Fibroblast of the aortic adventitia (primary cell): ENCODE results near the gene ENTPD8. TPM values are rescaled to one million over a fixed set of nuclear protein-coding genes. Genes with fewer than 3 reads are reported as not detected.

Experiments
- DNase-seq: peaks from one replicate; pipeline ENCODE4 v3.0.0-alpha.2; 2010; ENCODE audit warnings: low read depth
- H3K4me3 ChIP-seq: 2 replicates; pipeline ENCODE4 v1.5.1; 2011; ENCODE audit warnings: low read depth, mild to moderate bottlenecking, control low read depth, low read length, moderate library complexity
- total RNA-seq: library from RNA; depleted of rRNA; stranded (reverse); fragments of >200 nt; gene quantifications from 2 replicates; pipeline ENCODE4 v1.2.3, GENCODE V29; 2012; ENCODE audit warnings: low replicate concordance
- TF ChIP-seq, protein P1 (sequence below): IDR thresholded peaks from 2 replicates; pipeline ENCODE4 v1.5.1; 2011; ENCODE audit warnings: mild to moderate bottlenecking, low read length, control low read depth, inconsistent platforms; ENCODE audit not compliant: insufficient read depth

Gene ENTPD8
- total RNA-seq, 1 donor, result not detected

DNA sequence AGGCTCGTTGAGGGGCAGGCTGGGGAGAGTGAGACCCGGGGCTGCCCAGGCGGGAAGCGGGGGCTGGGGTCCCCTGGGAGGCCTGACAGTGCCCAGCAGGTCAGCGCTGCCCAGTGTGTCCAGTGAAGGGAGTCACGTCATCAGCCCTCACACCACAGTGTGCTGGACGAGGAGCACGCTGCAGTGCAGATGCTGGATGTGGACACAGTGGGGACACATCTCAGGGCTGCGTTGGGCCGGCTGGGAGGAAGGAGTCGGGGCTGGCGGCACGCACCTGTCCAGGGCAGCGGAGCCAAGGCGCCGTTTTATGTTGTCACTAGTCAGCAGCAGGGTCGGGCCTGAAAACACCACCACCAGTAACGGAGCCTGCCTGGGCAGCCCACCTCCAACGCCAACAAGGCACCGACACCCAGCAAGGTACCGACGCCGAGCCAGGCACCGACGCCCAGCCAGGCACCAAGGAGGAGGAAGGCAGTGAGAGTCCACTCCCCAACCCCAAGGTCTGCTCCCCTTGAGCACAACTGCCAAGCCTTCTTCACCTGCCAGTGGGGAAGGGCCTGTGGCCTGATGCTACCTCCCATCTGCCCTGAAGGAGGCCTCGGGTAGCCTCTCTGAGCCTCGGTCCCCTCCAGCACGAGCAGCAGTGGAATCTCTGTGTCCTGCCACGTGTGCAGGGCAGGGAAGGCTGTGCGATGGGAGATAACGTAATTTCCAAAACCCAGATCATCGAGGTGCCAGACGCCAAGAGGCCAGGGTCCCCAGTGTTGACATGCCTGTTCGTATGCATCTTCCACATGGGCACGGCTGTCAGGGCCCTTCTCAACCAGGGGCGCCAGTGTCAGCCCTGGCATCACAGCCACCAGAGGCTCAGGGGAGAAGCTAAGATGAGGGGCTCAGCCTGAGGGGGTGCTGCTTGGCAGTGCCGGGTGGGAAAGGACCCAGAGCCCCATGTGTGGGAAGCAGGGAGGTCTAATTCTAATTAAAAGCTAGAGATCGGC is 39.8 kb upstream of the ENTPD8 start:
- no peak for DNase-seq
- TF ChIP-seq, protein P1, sequence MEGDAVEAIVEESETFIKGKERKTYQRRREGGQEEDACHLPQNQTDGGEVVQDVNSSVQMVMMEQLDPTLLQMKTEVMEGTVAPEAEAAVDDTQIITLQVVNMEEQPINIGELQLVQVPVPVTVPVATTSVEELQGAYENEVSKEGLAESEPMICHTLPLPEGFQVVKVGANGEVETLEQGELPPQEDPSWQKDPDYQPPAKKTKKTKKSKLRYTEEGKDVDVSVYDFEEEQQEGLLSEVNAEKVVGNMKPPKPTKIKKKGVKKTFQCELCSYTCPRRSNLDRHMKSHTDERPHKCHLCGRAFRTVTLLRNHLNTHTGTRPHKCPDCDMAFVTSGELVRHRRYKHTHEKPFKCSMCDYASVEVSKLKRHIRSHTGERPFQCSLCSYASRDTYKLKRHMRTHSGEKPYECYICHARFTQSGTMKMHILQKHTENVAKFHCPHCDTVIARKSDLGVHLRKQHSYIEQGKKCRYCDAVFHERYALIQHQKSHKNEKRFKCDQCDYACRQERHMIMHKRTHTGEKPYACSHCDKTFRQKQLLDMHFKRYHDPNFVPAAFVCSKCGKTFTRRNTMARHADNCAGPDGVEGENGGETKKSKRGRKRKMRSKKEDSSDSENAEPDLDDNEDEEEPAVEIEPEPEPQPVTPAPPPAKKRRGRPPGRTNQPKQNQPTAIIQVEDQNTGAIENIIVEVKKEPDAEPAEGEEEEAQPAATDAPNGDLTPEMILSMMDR, result no peak
- H3K4me3 ChIP-seq, result no peak overlapping the region

DNA sequence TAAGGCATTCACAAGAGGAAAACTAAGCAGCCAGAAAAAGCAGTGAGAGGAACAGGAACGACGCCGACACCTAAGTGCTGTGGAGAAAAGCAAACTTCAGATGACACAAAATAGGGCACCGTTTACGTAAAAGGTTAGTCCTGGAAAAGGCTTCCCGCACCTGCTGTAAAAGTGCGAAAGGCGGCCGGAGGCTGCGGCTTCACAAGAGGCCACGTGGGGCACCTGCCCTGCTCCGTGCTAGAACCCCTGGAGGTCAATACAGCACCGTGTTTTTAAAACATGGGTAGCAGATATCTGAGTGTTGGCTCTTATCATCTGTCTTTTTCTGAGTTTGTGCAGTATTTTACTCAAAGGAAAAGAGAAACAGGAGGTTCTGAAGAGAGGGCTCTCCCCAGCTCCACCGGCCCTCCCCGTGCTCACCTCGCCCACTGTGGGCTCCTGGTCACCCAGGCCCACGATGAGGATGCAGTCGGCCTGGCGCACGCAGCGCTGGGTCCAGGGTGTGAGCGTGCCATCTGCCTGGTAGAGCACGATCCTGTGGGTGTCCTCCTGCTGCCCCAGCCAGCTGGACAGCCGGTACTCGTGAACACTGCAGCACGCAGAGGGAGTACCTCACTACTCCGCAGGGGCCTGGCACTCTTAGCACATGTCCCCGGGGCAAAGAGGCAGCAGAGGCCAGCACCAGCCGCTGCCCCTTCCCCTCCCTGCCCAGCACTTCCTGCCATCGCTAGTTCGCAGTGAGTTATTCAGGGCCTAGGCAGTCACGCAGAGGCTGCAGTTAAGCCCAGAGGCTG is 38.9 kb upstream of the ENTPD8 start:
- no peak overlapping the region for H3K4me3 ChIP-seq
- no peak for DNase-seq
- TF ChIP-seq, protein P1, result no peak

DNA sequence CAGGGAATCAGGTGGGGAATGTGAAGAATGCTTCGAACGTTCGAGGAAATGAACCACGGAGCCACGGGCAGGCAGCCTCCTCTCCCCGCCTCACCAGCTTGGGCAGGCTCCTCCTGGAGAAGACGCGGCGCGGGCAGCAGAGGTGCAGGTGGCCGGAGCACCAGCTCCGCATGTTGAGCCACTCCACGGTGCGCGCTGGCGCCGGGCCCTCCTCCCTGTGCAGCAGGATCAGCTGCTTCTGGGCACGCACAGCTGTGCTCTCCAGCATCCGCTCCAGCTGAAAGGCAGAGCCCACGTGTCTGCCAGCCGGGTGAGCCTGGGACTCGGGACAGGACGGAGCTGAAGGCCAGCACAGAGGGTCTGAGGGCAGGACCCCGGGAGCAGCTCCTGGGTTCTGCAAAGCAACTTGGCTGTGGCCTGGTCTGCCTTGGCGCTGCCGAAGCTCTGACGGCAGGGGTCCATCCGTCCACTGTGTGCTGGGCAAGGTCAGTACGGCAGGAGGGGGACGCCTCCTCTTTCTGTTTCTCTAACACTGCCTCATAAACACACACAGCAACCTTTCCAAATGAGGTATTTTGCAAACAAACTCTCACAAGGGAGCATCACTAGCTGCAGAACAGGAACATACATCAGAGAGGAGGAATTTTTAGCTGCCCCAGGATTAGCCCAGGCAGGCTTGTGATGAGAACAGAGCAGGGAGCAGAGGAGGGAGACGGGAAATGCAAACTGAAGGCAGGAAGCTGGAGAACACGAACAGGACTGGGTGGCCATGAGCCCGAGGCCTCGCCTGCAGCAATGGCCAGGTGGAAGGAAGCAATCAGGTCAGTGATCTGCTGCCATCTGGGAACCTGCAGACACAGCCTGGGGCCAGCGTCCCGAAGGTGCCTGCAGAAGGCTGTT is 38.1 kb upstream of the ENTPD8 start:
- H3K4me3 ChIP-seq, result no peak overlapping the region
- no peak for DNase-seq
- TF ChIP-seq, protein P1, result no peak

DNA sequence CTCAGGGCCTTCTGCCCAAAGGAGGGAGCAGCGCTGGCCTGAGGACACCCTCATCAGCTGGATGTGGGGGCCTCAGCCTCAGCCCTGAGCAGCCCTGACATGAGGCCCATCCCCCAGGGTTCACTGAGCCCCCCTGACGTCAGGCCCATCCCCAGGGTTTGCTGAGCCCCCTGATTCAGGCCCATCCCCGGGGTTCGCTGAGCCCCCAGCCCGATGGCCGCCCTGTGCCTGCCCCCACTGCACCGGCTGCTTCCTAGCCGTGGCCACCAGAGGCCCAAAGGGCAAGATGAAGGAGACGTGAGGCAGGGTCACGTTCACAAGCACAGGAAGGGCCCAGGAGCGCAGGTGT is 37.4 kb upstream of the ENTPD8 start:
- no peak overlapping the region for H3K4me3 ChIP-seq
- DNase-seq, result no peak
- TF ChIP-seq, protein P1, result no peak

DNA sequence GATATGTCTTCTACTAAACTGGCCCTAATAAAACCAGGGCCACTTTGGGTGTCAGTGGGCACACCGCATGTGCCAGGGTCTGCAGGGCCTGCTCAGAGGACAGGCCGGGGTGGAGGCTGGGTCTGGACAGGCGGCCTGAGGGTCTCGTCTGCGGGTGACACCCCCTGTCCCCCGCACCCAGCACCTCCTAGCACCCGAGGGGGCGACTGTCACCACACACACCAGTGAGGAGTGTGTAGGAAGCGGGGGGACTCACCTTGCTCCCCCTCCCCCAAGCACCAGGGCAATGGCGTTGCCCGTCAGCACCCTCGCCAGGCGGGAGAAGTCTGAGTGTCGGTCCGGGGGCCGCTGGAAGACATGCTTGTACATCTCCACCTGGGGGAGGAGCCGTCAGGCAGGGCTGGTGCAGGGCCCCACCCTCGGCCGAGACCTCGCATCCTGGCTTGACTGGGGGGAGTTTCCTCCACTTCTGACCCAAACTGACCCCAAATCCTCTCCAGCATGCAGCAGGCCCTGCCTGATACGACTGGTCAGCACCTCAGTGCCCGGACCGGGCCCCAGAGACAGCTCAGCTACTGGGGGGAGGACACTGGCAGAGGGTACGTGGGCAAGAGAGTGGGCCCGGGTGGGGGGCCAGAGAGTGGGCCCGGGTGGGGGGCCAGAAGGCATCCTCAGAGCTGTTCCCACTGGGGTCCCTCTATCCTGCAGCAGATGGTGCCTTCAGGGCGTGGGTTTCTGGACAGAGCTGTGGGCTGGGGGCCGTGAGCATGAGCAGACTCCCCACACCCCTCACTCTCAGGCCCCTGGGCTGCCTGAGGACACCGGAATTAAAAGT is 36.8 kb upstream of the ENTPD8 start:
- H3K4me3 ChIP-seq, result no peak overlapping the region
- TF ChIP-seq, protein P1, result no peak
- DNase-seq, result no peak
